GM19035 (cell line): ENCODE data around the gene OR3A2.
"Not testable (repeated sequence)": the region's sequence is repeated elsewhere in the genome, so short reads cannot be mapped to it uniquely, and the experiment has no call there.

Source experiments
- ATAC-seq: cut with Tn5 transposase; IDR thresholded peaks from one replicate; pipeline ENCODE4 v1.9.1; 2021; ENCODE audit not compliant: unreplicated experiment

OR3A2 gene

GRCh38 chr17:3295632-3296031 is 90.5 kb downstream of the OR3A2 start:
- ATAC-seq, result no peak

DNA sequence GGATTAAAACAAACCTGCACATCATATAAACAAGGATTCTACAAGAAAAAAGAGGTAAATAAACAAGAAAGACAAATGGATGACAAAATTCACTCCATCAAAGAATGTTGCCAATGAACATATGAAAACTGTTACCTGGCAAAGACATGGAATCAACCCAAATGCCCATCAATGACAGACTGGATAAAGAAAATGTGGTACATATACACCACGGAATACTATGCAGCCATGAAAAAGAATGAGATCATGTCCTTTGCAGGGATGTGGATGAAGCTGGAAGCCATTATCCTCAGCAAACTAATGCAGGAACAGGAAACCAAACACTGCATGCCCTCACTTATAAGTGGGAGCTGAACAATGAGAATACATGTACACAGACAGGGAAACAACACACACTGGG is 92.6 kb downstream of the OR3A2 start:
- not testable (repeated sequence) for ATAC-seq

GRCh38 chr17:3282901-3283300 is 103.2 kb downstream of the OR3A2 start:
- ATAC-seq, result no peak

GRCh38 chr17:3276126-3276525 is 110.0 kb downstream of the OR3A2 start:
- no peak for ATAC-seq

- no peak for ATAC-seq
These were observed 114.8 kb downstream of the OR3A2 start for GRCh38 chr17:3271072-3271848.

GRCh38 chr17:3260600-3260999 is 125.5 kb downstream of the OR3A2 start:
- ATAC-seq, result no peak

GRCh38 chr17:3260163-3260562 is 125.9 kb downstream of the OR3A2 start:
- ATAC-seq, result no peak

- no peak for ATAC-seq
These were observed 129.5 kb downstream of the OR3A2 start for GRCh38 chr17:3256575-3256974.

GRCh38 chr17:3249013-3249412 is 137.1 kb downstream of the OR3A2 start:
- ATAC-seq, result not testable (repeated sequence)

- ATAC-seq, result not testable (repeated sequence)
These were observed 141.3 kb downstream of the OR3A2 start for GRCh38 chr17:3244841-3245240.

GRCh38 chr17:3241044-3241443 is 145.1 kb downstream of the OR3A2 start:
- ATAC-seq, result not testable (repeated sequence)

- not testable (repeated sequence) for ATAC-seq
These were observed 147.4 kb downstream of the OR3A2 start for GRCh38 chr17:3238685-3239084.

GRCh38 chr17:3232300-3232699 is 153.8 kb downstream of the OR3A2 start:
- ATAC-seq, result not testable (repeated sequence)
